ENCODE results near the gene COL18A1. TPM values are rescaled to one million over a fixed set of nuclear protein-coding genes. Genes with fewer than 3 reads are reported as not detected.

Gene COL18A1
- total and polyA plus RNA-seq, 11 donors, result 31.7 to 109 (median 59.0) TPM

DNA sequence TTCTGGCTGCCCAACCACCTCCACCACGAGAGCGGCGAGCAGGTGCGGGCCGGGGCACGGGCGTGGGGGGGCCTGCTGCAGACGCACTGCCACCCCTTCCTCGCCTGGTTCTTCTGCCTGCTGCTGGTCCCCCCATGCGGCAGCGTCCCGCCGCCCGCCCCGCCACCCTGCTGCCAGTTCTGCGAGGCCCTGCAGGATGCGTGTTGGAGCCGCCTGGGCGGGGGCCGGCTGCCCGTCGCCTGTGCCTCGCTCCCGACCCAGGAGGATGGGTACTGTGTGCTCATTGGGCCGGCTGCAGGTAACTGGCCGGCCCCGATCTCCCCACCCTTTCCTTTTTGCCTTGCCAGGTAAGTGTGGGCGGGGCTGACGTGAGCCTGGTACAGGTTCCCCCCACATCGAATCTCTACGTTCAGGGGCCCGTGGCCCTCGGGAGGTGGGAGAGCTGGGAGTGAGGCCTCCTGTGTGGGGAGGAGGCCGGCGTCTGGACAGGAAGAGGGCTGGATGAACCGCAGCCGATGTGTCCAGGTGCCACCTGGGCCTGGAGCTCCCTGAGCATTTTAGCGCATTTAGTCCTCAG lies 51.7 kb downstream of the COL18A1 start:
- peaks cover 0 to 38% (median 12%) of the 10 kb centered on the region in 12 donors for H3K4me1 ChIP-seq
- ATAC-seq, result no peak
- WGBS, 4 donors, result 93 to 96% (median 94%) methylated on average over 24 to 38 of the region's 38 CpGs
- peak overlapping the region in 1 of 12 donors; percentile 46 for H3K27ac ChIP-seq
- intact Hi-C loops (cut with DNase I), result no loop called here
- H3K36me3 ChIP-seq, result peaks cover 0 to 11% (median 0%) of the 10 kb centered on the region in 9 donors
- H3K4me3 ChIP-seq, result peak overlapping the region in 9 of 12 donors; percentile 22 to 61 (median 43)
- peak in 3 of 5 donors; percentile 13 to 52 (median 23) for DNase-seq
- TF ChIP-seq POLR2A (IDR thresholded peaks at IDR 0.05), result no peak
- no peaks in the 10 kb centered on the region for H3K27me3 ChIP-seq
- peaks cover 0 to 13% (median 5%) of the 10 kb centered on the region in 12 donors for H3K9me3 ChIP-seq

DNA sequence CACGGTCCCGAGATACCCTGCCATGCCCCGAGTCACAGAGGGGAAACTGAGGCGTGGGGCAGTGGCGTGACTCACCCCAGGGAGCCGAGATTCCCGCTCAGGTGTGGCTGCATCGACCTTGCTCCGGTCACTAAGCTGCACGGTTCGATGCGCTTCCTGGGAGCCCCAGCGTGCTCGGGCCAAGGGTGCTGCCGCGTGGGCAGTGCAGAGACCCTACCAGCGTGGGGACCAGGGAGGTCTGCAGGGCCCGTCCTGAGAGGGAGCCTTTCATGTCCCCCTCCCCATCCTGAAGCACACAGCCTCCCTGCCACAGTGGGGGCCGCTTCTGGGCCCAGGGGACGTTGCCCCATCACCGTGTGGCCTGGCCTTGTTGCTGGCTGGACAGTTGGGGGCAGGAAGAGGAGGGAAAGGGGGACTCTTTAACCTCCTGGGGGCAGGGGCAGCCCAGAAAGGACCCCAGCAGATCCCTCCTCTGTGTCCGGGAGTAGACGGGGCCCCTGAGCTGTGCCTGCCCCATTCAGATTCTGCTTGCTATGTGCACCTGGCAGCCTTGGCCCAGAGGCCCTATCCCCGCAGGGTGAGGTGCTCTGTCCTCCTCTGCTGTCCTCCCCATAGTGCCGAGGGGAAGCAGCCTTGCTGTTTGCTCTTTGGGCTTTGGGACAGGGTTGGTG lies 52.3 kb downstream of the COL18A1 start:
- Histone ChIP-seq H3K36me3 (peaks cover 0 to 11% (median 0%) of the 10 kb centered on the region in 9 donors), H3K27ac (no peak overlapping the region), H3K4me1 (peaks cover 0 to 38% (median 12%) of the 10 kb centered on the region in 12 donors), H3K9me3 (peaks cover 0 to 19% (median 11%) of the 10 kb centered on the region in 12 donors), H3K4me3 (peak overlapping the region in 6 of 12 donors; percentile 6 to 61 (median 50)), H3K27me3 (no peaks in the 10 kb centered on the region)
- intact Hi-C loops (cut with DNase I), result no loop called here
- TF ChIP-seq POLR2A (IDR thresholded peaks at IDR 0.05), result no peak
- no peak for TF ChIP-seq CTCF (IDR thresholded peaks at IDR 0.05)
- 91 to 93% (median 91%) methylated on average over 20 to 25 of the region's 25 CpGs for WGBS, 4 donors
- peak in 3 of 5 donors; percentile 22 to 51 (median 25) for DNase-seq
- no peak for ATAC-seq

DNA sequence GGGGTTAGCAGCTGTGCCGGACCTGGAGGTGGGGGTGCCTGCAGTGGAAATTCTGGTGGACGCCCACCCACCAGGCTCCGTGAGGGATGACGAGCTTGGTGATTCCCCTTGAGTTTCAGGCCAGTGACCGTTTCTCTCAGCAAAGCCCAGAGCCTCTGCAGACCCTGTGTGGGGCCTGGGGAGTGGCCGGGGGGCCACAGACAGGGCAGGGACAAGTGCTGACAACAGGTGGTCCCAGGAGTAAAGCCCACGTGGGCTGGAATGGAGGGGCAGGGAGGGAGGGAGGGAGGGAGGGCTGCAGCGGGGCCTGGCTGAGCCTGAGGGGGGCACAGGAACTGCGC lies 52.8 kb downstream of the COL18A1 start:
- H3K27me3 ChIP-seq, result no peaks in the 10 kb centered on the region
- H3K36me3 ChIP-seq, result peaks cover 0 to 11% (median 0%) of the 10 kb centered on the region in 9 donors
- ATAC-seq (no peak), DNase-seq (peak in 3 of 5 donors; percentile 15 to 51 (median 21))
- H3K9me3 ChIP-seq, result peaks cover 0 to 24% (median 13%) of the 10 kb centered on the region in 12 donors
- TF ChIP-seq CTCF (IDR thresholded peaks at IDR 0.05), result no peak
- no peak for TF ChIP-seq POLR2A (IDR thresholded peaks at IDR 0.05)
- peaks cover 0 to 38% (median 12%) of the 10 kb centered on the region in 12 donors for H3K4me1 ChIP-seq
- 63 to 84% (median 80%) methylated on average over 8 to 9 of the region's 9 CpGs for WGBS, 4 donors
- intact Hi-C loops (cut with DNase I), result no loop called here
- no peak overlapping the region for H3K27ac ChIP-seq
- peak overlapping the region in 4 of 12 donors; percentile 3 to 61 (median 33) for H3K4me3 ChIP-seq

DNA sequence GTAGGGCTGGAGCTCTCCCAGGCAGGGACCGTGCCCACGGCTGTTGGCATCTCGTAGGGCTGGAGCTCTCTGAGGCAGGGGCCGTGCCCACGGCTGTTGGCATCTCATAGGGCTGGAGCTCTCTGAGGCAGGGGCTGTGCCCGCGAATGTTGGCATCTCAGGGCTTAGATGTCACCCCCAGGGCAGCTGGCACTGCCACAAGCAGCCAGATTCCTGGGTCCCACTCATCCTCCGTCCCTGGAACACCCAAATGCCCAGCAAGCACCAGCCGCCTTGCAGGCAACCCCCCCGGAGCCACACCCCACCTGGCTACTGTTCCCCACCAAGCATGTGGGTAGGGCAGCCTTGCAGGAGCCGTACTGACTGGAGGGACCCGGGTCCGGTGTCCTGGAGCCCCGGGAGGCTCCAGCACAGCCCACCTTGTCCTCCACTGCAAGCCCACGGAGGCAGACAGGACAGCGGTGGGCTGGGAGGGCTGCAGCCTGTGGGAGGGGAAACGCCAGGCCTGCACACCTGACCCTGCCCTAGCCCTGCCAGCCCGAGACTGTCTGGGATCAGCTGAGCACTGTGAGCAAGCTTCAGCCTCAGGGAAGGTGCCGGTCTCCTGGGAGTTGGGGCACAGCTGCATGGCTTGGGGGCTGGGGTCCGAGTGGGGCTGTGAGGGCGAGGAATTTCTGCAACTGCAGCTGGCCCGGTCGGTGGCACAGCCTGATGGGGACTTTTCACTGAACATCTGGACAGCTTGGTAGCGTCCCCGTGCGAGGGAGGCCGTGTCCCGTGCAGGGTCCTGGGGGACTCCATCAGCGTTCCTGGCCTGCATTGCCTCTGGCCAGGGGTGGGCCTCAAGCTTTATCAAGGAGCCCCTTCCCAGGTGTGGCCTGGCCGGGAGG lies 53.6 kb downstream of the COL18A1 start:
- peaks cover 0 to 11% (median 0%) of the 10 kb centered on the region in 9 donors for H3K36me3 ChIP-seq
- peak in 3 of 5 donors; percentile 20 to 55 (median 27) for DNase-seq
- no peak overlapping the region for H3K27ac ChIP-seq
- peaks cover 0 to 37% (median 12%) of the 10 kb centered on the region in 12 donors for H3K4me1 ChIP-seq
- peaks cover 0 to 24% (median 13%) of the 10 kb centered on the region in 12 donors for H3K9me3 ChIP-seq
- 86 to 91% (median 90%) methylated on average over 17 to 30 of the region's 30 CpGs for WGBS, 4 donors
- no peak overlapping the region for H3K4me3 ChIP-seq
- no peak for ATAC-seq
- TF ChIP-seq CTCF (IDR thresholded peaks at IDR 0.05) (no peak), POLR2A (IDR thresholded peaks at IDR 0.05) (no peak)
- H3K27me3 ChIP-seq, result no peaks in the 10 kb centered on the region
- intact Hi-C loops (cut with DNase I), result no loop called here
